Trophoblast cell (in vitro differentiated cells and primary cell): Measurements from ENCODE around the gene TNFAIP3.

Experiments used
- DNase-seq, 2 donors: peaks; one replicate each; pipeline ENCODE4 v3.0.0-alpha.2; 2016
- H2AFZ ChIP-seq: 2 replicates; pipeline ENCODE4 v1.6.1; 2013; ENCODE audit warnings: low read length, moderate library complexity, mild to moderate bottlenecking; ENCODE audit not compliant: insufficient read depth, poor library complexity
- H2AK5ac ChIP-seq: 2 replicates; pipeline ENCODE4 v1.6.1; 2013; ENCODE audit warnings: mild to moderate bottlenecking, low read length
- H2BK120ac ChIP-seq: 2 replicates; pipeline ENCODE4 v1.6.1; 2013; ENCODE audit warnings: low read length, mild to moderate bottlenecking, moderate library complexity; ENCODE audit not compliant: insufficient read depth, poor library complexity
- H2BK12ac ChIP-seq: 2 replicates; pipeline ENCODE4 v1.6.1; 2013; ENCODE audit warnings: mild to moderate bottlenecking, low read length, moderate library complexity
- H2BK5ac ChIP-seq: 2 replicates; pipeline ENCODE4 v1.6.1; 2013; ENCODE audit warnings: low read length, low read depth, moderate library complexity, mild to moderate bottlenecking; ENCODE audit not compliant: poor library complexity
- H3K14ac ChIP-seq: 2 replicates; pipeline ENCODE4 v1.6.1; 2013; ENCODE audit warnings: mild to moderate bottlenecking, low read length
- H3K18ac ChIP-seq: 2 replicates; pipeline ENCODE4 v1.6.1; 2013; ENCODE audit warnings: mild to moderate bottlenecking, low read length
- H3K23ac ChIP-seq: 2 replicates; pipeline ENCODE4 v1.6.1; 2013; ENCODE audit warnings: low read length
- H3K27ac ChIP-seq: 2 replicates; pipeline ENCODE4 v1.5.1; 2013; ENCODE audit warnings: low read depth, mild to moderate bottlenecking, inconsistent platforms, low read length, moderate library complexity
- H3K27me3 ChIP-seq: 2 replicates; pipeline ENCODE4 v1.6.1; 2013; ENCODE audit warnings: inconsistent platforms, mild to moderate bottlenecking, low read length, moderate library complexity; ENCODE audit not compliant: insufficient read depth
- H3K36me3 ChIP-seq, 2 experiments: 1 replicate in 1 of 2; 2 replicates in 1 of 2; pipeline ENCODE4 v1.6.1; 2013; ENCODE audit warnings: low read length in 2 of 2, mild to moderate bottlenecking in 2 of 2, moderate library complexity in 1 of 2; ENCODE audit not compliant: insufficient read depth in 2 of 2, control insufficient read depth in 1 of 2
- H3K4ac ChIP-seq: 2 replicates; pipeline ENCODE4 v1.6.1; 2013; ENCODE audit warnings: low read depth, mild to moderate bottlenecking, low read length, moderate library complexity
- H3K4me1 ChIP-seq, 2 experiments: 1 replicate in 1 of 2; 2 replicates in 1 of 2; pipeline ENCODE4 v1.6.1; 2013; ENCODE audit warnings: low read length in 2 of 2, mild to moderate bottlenecking in 2 of 2, moderate library complexity in 1 of 2; ENCODE audit not compliant: insufficient read depth in 2 of 2, control insufficient read depth in 1 of 2
- H3K4me2 ChIP-seq: 2 replicates; pipeline ENCODE4 v1.6.1; 2013; ENCODE audit warnings: inconsistent platforms, mild to moderate bottlenecking, low read length, moderate library complexity
- H3K4me3 ChIP-seq: 2 replicates; pipeline ENCODE4 v1.5.1; 2013; ENCODE audit warnings: mild to moderate bottlenecking, low read depth, low read length, inconsistent platforms
- H3K79me1 ChIP-seq: one replicate; pipeline ENCODE4 v1.6.1; 2013; ENCODE audit warnings: low read length
- H3K79me2 ChIP-seq: 2 replicates; pipeline ENCODE4 v1.6.1; 2013; ENCODE audit warnings: low read length, mild to moderate bottlenecking; ENCODE audit not compliant: control insufficient read depth, insufficient read depth, poor library complexity
- H3K9ac ChIP-seq: 2 replicates; pipeline ENCODE4 v1.6.1; 2013; ENCODE audit warnings: mild to moderate bottlenecking, low read length
- H3K9me3 ChIP-seq: 2 replicates; pipeline ENCODE4 v1.6.1; 2013; ENCODE audit warnings: low read depth, mild to moderate bottlenecking, control low read depth, inconsistent platforms, low read length; ENCODE audit not compliant: insufficient read depth
- H4K12ac ChIP-seq: 2 replicates; pipeline ENCODE4 v1.6.1; 2013; ENCODE audit warnings: low read depth, mild to moderate bottlenecking, low read length, moderate library complexity
- H4K8ac ChIP-seq: 2 replicates; pipeline ENCODE4 v1.6.1; 2013; ENCODE audit warnings: low read depth, mild to moderate bottlenecking, low read length, moderate library complexity
- H4K91ac ChIP-seq: one replicate; pipeline ENCODE4 v1.6.1; 2013; ENCODE audit warnings: low read depth, mild to moderate bottlenecking, low read length, moderate library complexity
- WGBS: extraction: QIAGEN DNeasy Blood & Tissue Kit; methylation state at CpG from one replicate; pipeline ENCODE4 v1.1.7; 2013; ENCODE audit warnings: missing lambda C conversion rate; ENCODE audit not compliant: insufficient read length, insufficient coverage; ENCODE audit errors: extremely low coverage; 5-methylcytosine and 5-hydroxymethylcytosine counted together

Gene TNFAIP3

GRCh38 chr6:137846772-137847313 is 20.2 kb upstream of the TNFAIP3 start:
- no peak overlapping the region for H3K27ac ChIP-seq
- no peaks in the 10 kb centered on the region for H3K79me1 ChIP-seq
- no peaks in the 10 kb centered on the region for H3K36me3 ChIP-seq
- H3K4me2 ChIP-seq = no peak overlapping the region
- peaks cover 2 to 3% of the 10 kb centered on the region in 2 experiments for H3K4me1 ChIP-seq
- no peak overlapping the region for H3K18ac ChIP-seq
- no CpG with 5 or more reads among the region's 7 CpGs for WGBS
- H2BK5ac ChIP-seq = no peak overlapping the region
- H2BK12ac ChIP-seq = no peak overlapping the region
- H2BK120ac ChIP-seq = no peak overlapping the region
- no peak overlapping the region for H2AFZ ChIP-seq
- H3K9ac ChIP-seq = no peak overlapping the region
- H2AK5ac ChIP-seq = no peak overlapping the region
- no peaks in the 10 kb centered on the region for H3K27me3 ChIP-seq
- H3K14ac ChIP-seq = no peak overlapping the region
- no peaks in the 10 kb centered on the region for H3K79me2 ChIP-seq
- H3K9me3 ChIP-seq = no peaks in the 10 kb centered on the region
- H4K91ac ChIP-seq = peak overlapping the region; percentile 17
- no peak overlapping the region for H4K12ac ChIP-seq
- no peak overlapping the region for H3K4me3 ChIP-seq
- no peak for DNase-seq
- H4K8ac ChIP-seq = no peak overlapping the region
- H3K4ac ChIP-seq = no peak overlapping the region
- H3K23ac ChIP-seq = no peak overlapping the region

- H3K9ac ChIP-seq = no peak overlapping the region
- no peak overlapping the region for H3K18ac ChIP-seq
- peaks cover 2 to 3% of the 10 kb centered on the region in 2 experiments for H3K4me1 ChIP-seq
Observed at GRCh38 chr6:137847748-137848147, 19.3 kb upstream of the TNFAIP3 start.

GRCh38 chr6:137848672-137849071 is 18.4 kb upstream of the TNFAIP3 start:
- peak in 1 of 2 donors; percentile 69 for DNase-seq
- no peak overlapping the region for H2BK12ac ChIP-seq
- H3K79me2 ChIP-seq = no peaks in the 10 kb centered on the region
- no peak overlapping the region for H2AFZ ChIP-seq
- no peak overlapping the region for H4K12ac ChIP-seq
- no peak overlapping the region for H3K18ac ChIP-seq
- H3K4me1 ChIP-seq = peaks cover 2 to 3% of the 10 kb centered on the region in 2 experiments
- no peak overlapping the region for H3K9ac ChIP-seq
- H3K4me2 ChIP-seq = no peak overlapping the region
- no peaks in the 10 kb centered on the region for H3K79me1 ChIP-seq
- H3K14ac ChIP-seq = no peak overlapping the region
- H3K27me3 ChIP-seq = no peaks in the 10 kb centered on the region
- H3K4ac ChIP-seq = no peak overlapping the region
- no peak overlapping the region for H4K8ac ChIP-seq
- no peaks in the 10 kb centered on the region for H3K9me3 ChIP-seq
- H2AK5ac ChIP-seq = no peak overlapping the region
- H3K27ac ChIP-seq = no peak overlapping the region
- no peak overlapping the region for H4K91ac ChIP-seq
- no peak overlapping the region for H3K23ac ChIP-seq
- no peak overlapping the region for H2BK5ac ChIP-seq
- no peak overlapping the region for H3K4me3 ChIP-seq
- no peaks in the 10 kb centered on the region for H3K36me3 ChIP-seq
- H2BK120ac ChIP-seq = no peak overlapping the region
- WGBS = no CpG with 5 or more reads among the region's 3 CpGs

More at GRCh38 chr6:137847748-137848147, 19.3 kb upstream of the TNFAIP3 start:
- Histone ChIP-seq H4K12ac (no peak overlapping the region), H3K36me3 (no peaks in the 10 kb centered on the region), H3K4ac (no peak overlapping the region), H3K9me3 (no peaks in the 10 kb centered on the region), H3K79me1 (no peaks in the 10 kb centered on the region), H4K8ac (no peak overlapping the region), H2BK12ac (no peak overlapping the region), H4K91ac (no peak overlapping the region), H2AK5ac (no peak overlapping the region), H2BK5ac (no peak overlapping the region), H3K79me2 (no peaks in the 10 kb centered on the region), H3K27ac (no peak overlapping the region), H3K4me2 (no peak overlapping the region), H3K14ac (no peak overlapping the region), H2BK120ac (no peak overlapping the region), H3K27me3 (no peaks in the 10 kb centered on the region), H3K4me3 (no peak overlapping the region), H3K23ac (no peak overlapping the region), H2AFZ (no peak overlapping the region)
- DNase-seq = no peak
- no CpG with 5 or more reads among the region's 5 CpGs for WGBS

DNA sequence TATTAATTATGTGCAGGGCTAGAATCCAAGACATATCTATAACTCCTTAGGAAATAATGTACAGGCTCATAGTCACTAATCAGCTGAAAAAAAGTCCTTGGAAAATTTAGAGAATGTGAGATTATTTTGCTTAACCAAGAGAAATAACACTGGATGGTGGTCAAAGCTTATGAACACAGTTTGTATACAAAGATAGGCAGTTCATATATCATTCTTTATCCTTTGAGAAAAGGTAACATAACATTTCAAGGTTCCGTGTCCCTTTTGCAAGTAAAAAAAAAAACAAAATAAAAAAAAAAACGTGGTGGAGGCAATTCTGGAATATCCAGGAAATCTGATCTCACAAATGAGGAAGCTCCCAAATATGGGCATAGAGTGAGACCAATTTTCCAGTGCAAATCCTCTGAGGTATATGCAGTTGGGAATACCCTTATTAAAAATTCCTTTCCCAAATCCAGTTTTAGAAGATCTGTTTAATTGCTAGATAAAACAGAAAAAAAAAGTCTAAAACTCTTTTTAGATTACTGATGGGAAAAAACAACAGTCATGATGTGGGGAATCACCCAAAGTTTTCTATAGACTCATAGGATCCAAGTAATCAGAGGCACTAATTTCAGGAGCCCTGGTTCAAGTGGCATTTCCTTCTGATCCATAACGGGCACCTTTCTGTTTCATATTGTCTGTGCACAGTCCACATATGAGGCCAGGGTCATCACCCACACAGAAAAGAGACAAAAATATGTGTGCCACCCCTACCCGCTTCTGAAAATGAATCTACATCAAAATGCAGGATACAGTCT is 17.7 kb upstream of the TNFAIP3 start:
- H3K9ac ChIP-seq = no peak overlapping the region
- H3K79me2 ChIP-seq = no peaks in the 10 kb centered on the region
- no peak overlapping the region for H3K4me2 ChIP-seq
- no peak overlapping the region for H2BK12ac ChIP-seq
- H3K23ac ChIP-seq = no peak overlapping the region
- H3K79me1 ChIP-seq = no peaks in the 10 kb centered on the region
- no peak overlapping the region for H4K91ac ChIP-seq
- no peak overlapping the region for H3K4me3 ChIP-seq
- H3K4me1 ChIP-seq = peaks cover 2 to 3% of the 10 kb centered on the region in 2 experiments
- H3K27me3 ChIP-seq = no peaks in the 10 kb centered on the region
- no peak overlapping the region for H3K4ac ChIP-seq
- DNase-seq = peak in 1 of 2 donors; percentile 40
- H3K14ac ChIP-seq = no peak overlapping the region
- H2AFZ ChIP-seq = no peak overlapping the region
- H2AK5ac ChIP-seq = no peak overlapping the region
- no peak overlapping the region for H3K27ac ChIP-seq
- H2BK5ac ChIP-seq = no peak overlapping the region
- H4K12ac ChIP-seq = no peak overlapping the region
- no peaks in the 10 kb centered on the region for H3K36me3 ChIP-seq
- H3K9me3 ChIP-seq = no peaks in the 10 kb centered on the region
- no peak overlapping the region for H4K8ac ChIP-seq
- no peak overlapping the region for H2BK120ac ChIP-seq
- H3K18ac ChIP-seq = no peak overlapping the region
- WGBS = no CpG with 5 or more reads among the region's 4 CpGs
